Measurements from ENCODE around the gene GLS. TPM values are rescaled to one million over a fixed set of nuclear protein-coding genes. Genes with fewer than 3 reads are reported as not detected.
A peak's percentile ranks its signal among the peaks of the same experiment; 100 is the strongest.

Gene GLS
- total RNA-seq, 3 donors from 2014 or later, result 96.7 to 157 (median 133) TPM

DNA sequence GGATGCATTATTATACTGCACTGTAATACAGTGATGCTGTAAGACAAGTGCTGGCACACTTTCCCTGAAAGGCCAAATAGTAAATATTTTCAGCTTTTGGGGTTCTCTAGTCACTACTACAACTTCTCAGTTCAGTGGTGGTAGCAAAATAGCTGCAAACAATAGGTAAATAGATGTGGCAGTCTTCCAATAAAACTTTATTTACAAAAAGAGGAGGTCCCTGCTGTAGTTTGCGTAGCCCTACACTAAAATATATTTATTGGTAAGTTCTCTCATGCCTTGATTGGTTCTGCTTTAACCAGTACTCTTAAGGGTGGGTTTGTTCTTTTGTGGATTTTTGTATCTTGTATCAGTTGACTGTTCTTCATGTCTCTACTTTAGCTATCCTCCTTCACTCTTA is 7.8 kb downstream of the GLS start:
- Histone ChIP-seq H3K27ac (peak overlapping the region in 1 of 2 donors; percentile 58), H3K4me1 (peaks cover 0 to 6% of the 10 kb centered on the region in 2 donors), H3K4me3 (no peak overlapping the region), H3K27me3 (no peaks in the 10 kb centered on the region), H3K36me3 (no peaks in the 10 kb centered on the region), H3K9me3 (no peaks in the 10 kb centered on the region)
- intact Hi-C loops (cut with DNase I; ENCODE audit: low total_unique reads), result no loop called here
- DNase-seq (ENCODE audit: low spot score in 2 of 2), result no peak
- TF ChIP-seq, protein P1, sequence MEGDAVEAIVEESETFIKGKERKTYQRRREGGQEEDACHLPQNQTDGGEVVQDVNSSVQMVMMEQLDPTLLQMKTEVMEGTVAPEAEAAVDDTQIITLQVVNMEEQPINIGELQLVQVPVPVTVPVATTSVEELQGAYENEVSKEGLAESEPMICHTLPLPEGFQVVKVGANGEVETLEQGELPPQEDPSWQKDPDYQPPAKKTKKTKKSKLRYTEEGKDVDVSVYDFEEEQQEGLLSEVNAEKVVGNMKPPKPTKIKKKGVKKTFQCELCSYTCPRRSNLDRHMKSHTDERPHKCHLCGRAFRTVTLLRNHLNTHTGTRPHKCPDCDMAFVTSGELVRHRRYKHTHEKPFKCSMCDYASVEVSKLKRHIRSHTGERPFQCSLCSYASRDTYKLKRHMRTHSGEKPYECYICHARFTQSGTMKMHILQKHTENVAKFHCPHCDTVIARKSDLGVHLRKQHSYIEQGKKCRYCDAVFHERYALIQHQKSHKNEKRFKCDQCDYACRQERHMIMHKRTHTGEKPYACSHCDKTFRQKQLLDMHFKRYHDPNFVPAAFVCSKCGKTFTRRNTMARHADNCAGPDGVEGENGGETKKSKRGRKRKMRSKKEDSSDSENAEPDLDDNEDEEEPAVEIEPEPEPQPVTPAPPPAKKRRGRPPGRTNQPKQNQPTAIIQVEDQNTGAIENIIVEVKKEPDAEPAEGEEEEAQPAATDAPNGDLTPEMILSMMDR (IDR thresholded peaks at IDR 0.05), result no peak
- TF ChIP-seq POLR2A (IDR thresholded peaks at IDR 0.05) (no peak), POLR2AphosphoS5 (IDR thresholded peaks at IDR 0.05) (no peak)

- intact Hi-C loops (cut with DNase I; ENCODE audit: low total_unique reads), result no loop called here
- H3K4me1 ChIP-seq, result peaks cover 0 to 6% of the 10 kb centered on the region in 2 donors
- H3K36me3 ChIP-seq, result no peaks in the 10 kb centered on the region
- no peaks in the 10 kb centered on the region for H3K27me3 ChIP-seq
- H3K9me3 ChIP-seq, result no peaks in the 10 kb centered on the region
- no peak for DNase-seq (ENCODE audit: low spot score in 2 of 2)
- no peak overlapping the region for H3K4me3 ChIP-seq
- peak overlapping the region in 1 of 2 donors; percentile 58 for H3K27ac ChIP-seq
- no peak for TF ChIP-seq POLR2AphosphoS5 (IDR thresholded peaks at IDR 0.05)
- TF ChIP-seq POLR2A (IDR thresholded peaks at IDR 0.05), result no peak
- TF ChIP-seq, protein P1 (IDR thresholded peaks at IDR 0.05), result no peak
Measured at GRCh38 chr2:190889175-190889943, 8.7 kb downstream of the GLS start.

GRCh38 chr2:190891372-190891771 is 10.8 kb downstream of the GLS start:
- H3K4me1 ChIP-seq, result peaks cover 0 to 6% of the 10 kb centered on the region in 2 donors
- intact Hi-C loops (cut with DNase I; ENCODE audit: low total_unique reads), result no loop called here
- no peaks in the 10 kb centered on the region for H3K27me3 ChIP-seq
- H3K4me3 ChIP-seq, result no peak overlapping the region
- peak overlapping the region in 1 of 2 donors; percentile 30 for H3K27ac ChIP-seq
- TF ChIP-seq, protein P1 (IDR thresholded peaks at IDR 0.05), result no peak
- TF ChIP-seq POLR2AphosphoS5 (IDR thresholded peaks at IDR 0.05) (no peak), POLR2A (IDR thresholded peaks at IDR 0.05) (no peak)
- DNase-seq (ENCODE audit: low spot score in 2 of 2), result no peak
- no peaks in the 10 kb centered on the region for H3K36me3 ChIP-seq
- no peaks in the 10 kb centered on the region for H3K9me3 ChIP-seq

- Histone ChIP-seq H3K27ac (peak overlapping the region in 1 of 2 donors; percentile 30), H3K27me3 (no peaks in the 10 kb centered on the region), H3K9me3 (no peaks in the 10 kb centered on the region), H3K4me3 (no peak overlapping the region), H3K36me3 (no peaks in the 10 kb centered on the region), H3K4me1 (peaks cover 0 to 6% of the 10 kb centered on the region in 2 donors)
- TF ChIP-seq POLR2A (IDR thresholded peaks at IDR 0.05), result no peak
- TF ChIP-seq POLR2AphosphoS5 (IDR thresholded peaks at IDR 0.05), result no peak
- TF ChIP-seq, protein P1 (IDR thresholded peaks at IDR 0.05), result no peak
- DNase-seq (ENCODE audit: low spot score in 2 of 2), result no peak
- intact Hi-C loops (cut with DNase I; ENCODE audit: low total_unique reads), result no loop called here
Measured at GRCh38 chr2:190891889-190892288, 11.3 kb downstream of the GLS start.

DNA sequence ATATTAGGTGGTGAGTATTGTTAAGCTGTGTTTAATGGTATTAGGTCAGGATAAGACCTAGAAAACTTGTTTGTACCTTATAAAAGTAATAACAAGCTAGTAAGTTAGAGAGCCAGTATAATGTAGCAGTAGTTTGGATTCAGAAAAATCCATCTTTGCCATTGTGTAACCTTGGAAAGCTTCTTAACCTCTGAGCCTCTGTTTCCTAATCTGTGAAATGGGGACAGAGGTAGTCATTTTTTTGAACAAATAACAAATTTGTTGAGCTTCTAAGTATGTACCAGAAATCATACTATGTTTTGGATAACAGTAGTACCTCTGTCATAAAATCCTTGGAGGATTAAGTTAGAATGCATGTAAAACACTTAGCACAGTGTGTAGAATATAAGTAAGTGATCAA is 12.5 kb downstream of the GLS start:
- Histone ChIP-seq H3K9me3 (no peaks in the 10 kb centered on the region), H3K27me3 (no peaks in the 10 kb centered on the region), H3K27ac (no peak overlapping the region), H3K4me3 (no peak overlapping the region), H3K4me1 (peaks cover 0 to 6% of the 10 kb centered on the region in 2 donors), H3K36me3 (no peaks in the 10 kb centered on the region)
- no peak for TF ChIP-seq POLR2A (IDR thresholded peaks at IDR 0.05)
- TF ChIP-seq POLR2AphosphoS5 (IDR thresholded peaks at IDR 0.05), result no peak
- TF ChIP-seq, protein P1 (IDR thresholded peaks at IDR 0.05), result no peak
- intact Hi-C loops (cut with DNase I; ENCODE audit: low total_unique reads), result no loop called here
- no peak for DNase-seq (ENCODE audit: low spot score in 2 of 2)
